IMR-90 (cell line): ENCODE data around the gene CSF2RB.

Experiments used
- BHLHE40 ChIP-seq: fragments of 150-350 bp; IDR thresholded peaks from 2 replicates; pipeline ENCODE4 v1.6.1; 2016; ENCODE audit warnings: mild to moderate bottlenecking, low read depth, low read length
- CEBPB ChIP-seq: IDR thresholded peaks from 2 replicates; pipeline ENCODE4 v1.6.1; 2012; ENCODE audit warnings: low read depth, low read length, improper control_type of control experiment
- CHD1 ChIP-seq: IDR thresholded peaks from 2 replicates; pipeline ENCODE4 v1.6.1; 2012; ENCODE audit warnings: low read depth, low read length, improper control_type of control experiment
- CTCF ChIP-seq: conservative IDR thresholded peaks from 2 replicates; pipeline ENCODE4 v1.5.1; 2012; ENCODE audit warnings: mild to moderate bottlenecking, low read depth, low read length, improper control_type of control experiment
- FOS ChIP-seq: fragments of 150-350 bp; IDR thresholded peaks from 2 replicates; pipeline ENCODE4 v1.6.1; 2016; ENCODE audit warnings: low read depth, low read length
- MAZ ChIP-seq: IDR thresholded peaks from 2 replicates; pipeline ENCODE4 v1.6.1; 2012; ENCODE audit warnings: low read depth, mild to moderate bottlenecking, low read length, improper control_type of control experiment, moderate library complexity, borderline replicate concordance
- POLR2A ChIP-seq: IDR thresholded peaks from 2 replicates; pipeline ENCODE4 v1.6.1; 2012; ENCODE audit warnings: mild to moderate bottlenecking, low read depth, low read length
- RAD21 ChIP-seq: IDR thresholded peaks from 2 replicates; pipeline ENCODE4 v1.6.1; 2012; ENCODE audit warnings: low read length, improper control_type of control experiment
- RCOR1 ChIP-seq: IDR thresholded peaks from 2 replicates; pipeline ENCODE4 v1.6.1; 2012; ENCODE audit warnings: mild to moderate bottlenecking, low read length, improper control_type of control experiment; ENCODE audit not compliant: insufficient replicate concordance
- SMC3 ChIP-seq: fragments of 150-350 bp; IDR thresholded peaks from 2 replicates; pipeline ENCODE4 v1.6.1; 2016; ENCODE audit warnings: low read depth, mild to moderate bottlenecking, antibody characterized with exemption, low read length, moderate library complexity
- TF ChIP-seq, protein P1 (sequence below): fragments of 150-350 bp; IDR thresholded peaks from 2 replicates; pipeline ENCODE4 v1.6.1; 2017; ENCODE audit warnings: mild to moderate bottlenecking, antibody characterized with exemption, low read length, low read depth

- TF ChIP-seq FOS: no peak
- TF ChIP-seq CEBPB: no peak
- no peak for TF ChIP-seq POLR2A
- TF ChIP-seq CTCF: no peak
- TF ChIP-seq CHD1: no peak
- TF ChIP-seq RAD21: no peak
- TF ChIP-seq, protein P1, sequence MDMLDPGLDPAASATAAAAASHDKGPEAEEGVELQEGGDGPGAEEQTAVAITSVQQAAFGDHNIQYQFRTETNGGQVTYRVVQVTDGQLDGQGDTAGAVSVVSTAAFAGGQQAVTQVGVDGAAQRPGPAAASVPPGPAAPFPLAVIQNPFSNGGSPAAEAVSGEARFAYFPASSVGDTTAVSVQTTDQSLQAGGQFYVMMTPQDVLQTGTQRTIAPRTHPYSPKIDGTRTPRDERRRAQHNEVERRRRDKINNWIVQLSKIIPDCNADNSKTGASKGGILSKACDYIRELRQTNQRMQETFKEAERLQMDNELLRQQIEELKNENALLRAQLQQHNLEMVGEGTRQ: no peak
- no peak for TF ChIP-seq BHLHE40
- TF ChIP-seq MAZ: no peak
- TF ChIP-seq SMC3: no peak
- no peak for TF ChIP-seq RCOR1
Observed at GRCh38 chr22:36928196-36928595, 14.8 kb downstream of the CSF2RB start.
